Measurements from ENCODE around the gene SORBS2. TPM values are rescaled to one million over a fixed set of nuclear protein-coding genes. Genes with fewer than 3 reads are reported as not detected.

SORBS2 gene
- total RNA-seq, 4 donors from 2014 or later, result 33.4 to 286 (median 47.6) TPM

GRCh38 chr4:185734214-185734613 is 77.8 kb downstream of the SORBS2 start:
- intact Hi-C loops (cut with DNase I), result no loop called here
- Histone ChIP-seq H3K9me3 (no peaks in the 10 kb centered on the region), H3K27me3 (no peaks in the 10 kb centered on the region), H3K36me3 (no peaks in the 10 kb centered on the region), H3K27ac (peak overlapping the region in 3 of 4 donors; percentile 73 to 83 (median 79)), H3K4me3 (no peak overlapping the region), H3K4me1 (peaks cover 22 to 66% (median 39%) of the 10 kb centered on the region in 3 donors)
- DNase-seq, result no peak
- 65 to 73% methylated on average over 5 of the region's 5 CpGs for WGBS, 2 donors
- TF ChIP-seq CTCF (IDR thresholded peaks at IDR 0.05), result no peak
- TF ChIP-seq POLR2A (IDR thresholded peaks at IDR 0.05), result no peak

- intact Hi-C loops (cut with DNase I), result no loop called here
- peak overlapping the region; percentile 18 to 85 (median 72) for H3K27ac ChIP-seq
- no peaks in the 10 kb centered on the region for H3K36me3 ChIP-seq
- no peaks in the 10 kb centered on the region for H3K27me3 ChIP-seq
- 23 to 26% methylated on average over 2 to 3 of the region's 3 CpGs for WGBS, 2 donors
- no peak for DNase-seq
- H3K4me3 ChIP-seq, result no peak overlapping the region
- peaks cover 5 to 37% (median 18%) of the 10 kb centered on the region in 3 donors for H3K4me1 ChIP-seq
- H3K9me3 ChIP-seq, result no peaks in the 10 kb centered on the region
- TF ChIP-seq POLR2A (IDR thresholded peaks at IDR 0.05), result no peak
- peak in 4 of 6 experiments; percentile 13 to 38 (median 25) for TF ChIP-seq CTCF (IDR thresholded peaks at IDR 0.05)
These were observed 81.0 kb downstream of the SORBS2 start for GRCh38 chr4:185730849-185731608.

GRCh38 chr4:185730387-185730786 is 81.6 kb downstream of the SORBS2 start:
- 19 to 43% methylated on average over 2 to 3 of the region's 4 CpGs for WGBS, 2 donors
- no peak for TF ChIP-seq CTCF (IDR thresholded peaks at IDR 0.05)
- TF ChIP-seq POLR2A (IDR thresholded peaks at IDR 0.05), result no peak
- Histone ChIP-seq H3K36me3 (no peaks in the 10 kb centered on the region), H3K9me3 (no peaks in the 10 kb centered on the region), H3K27ac (peak overlapping the region; percentile 18 to 85 (median 72)), H3K4me1 (peaks cover 5 to 33% (median 16%) of the 10 kb centered on the region in 3 donors), H3K27me3 (no peaks in the 10 kb centered on the region), H3K4me3 (no peak overlapping the region)
- DNase-seq, result no peak
- intact Hi-C loops (cut with DNase I), result no loop called here

GRCh38 chr4:185729391-185729804 is 82.6 kb downstream of the SORBS2 start:
- TF ChIP-seq CTCF (IDR thresholded peaks at IDR 0.05) (no peak), POLR2A (IDR thresholded peaks at IDR 0.05) (no peak)
- no peaks in the 10 kb centered on the region for H3K36me3 ChIP-seq
- no peaks in the 10 kb centered on the region for H3K27me3 ChIP-seq
- H3K9me3 ChIP-seq, result no peaks in the 10 kb centered on the region
- H3K27ac ChIP-seq, result peak overlapping the region; percentile 30 to 83 (median 66)
- H3K4me3 ChIP-seq, result no peak overlapping the region
- no peak for DNase-seq
- WGBS, 2 donors, result 68 to 72% methylated on average over 4 of the region's 4 CpGs
- intact Hi-C loops (cut with DNase I), result no loop called here
- H3K4me1 ChIP-seq, result peaks cover 5 to 27% (median 16%) of the 10 kb centered on the region in 3 donors

GRCh38 chr4:185728893-185729292 is 83.1 kb downstream of the SORBS2 start:
- DNase-seq, result no peak
- Histone ChIP-seq H3K27ac (peak overlapping the region in 3 of 4 donors; percentile 62 to 83 (median 70)), H3K9me3 (no peaks in the 10 kb centered on the region), H3K4me3 (no peak overlapping the region), H3K36me3 (no peaks in the 10 kb centered on the region), H3K27me3 (no peaks in the 10 kb centered on the region), H3K4me1 (peaks cover 5 to 31% (median 16%) of the 10 kb centered on the region in 3 donors)
- TF ChIP-seq CTCF (IDR thresholded peaks at IDR 0.05) (no peak), POLR2A (IDR thresholded peaks at IDR 0.05) (no peak)
- intact Hi-C loops (cut with DNase I), result no loop called here
- WGBS, 2 donors, result 72 to 75% methylated on average over 2 of the region's 2 CpGs
